ENCODE results near the gene ESR1. TPM values are rescaled to one million over a fixed set of nuclear protein-coding genes. Genes with fewer than 3 reads are reported as not detected.
A peak's percentile ranks its signal among the peaks of the same experiment; 100 is the strongest.

Gene ESR1
- polyA plus RNA-seq, 1 donor (not counting 4 experiments of a cell fraction or from before 2014, with no cell fraction given): 0.22 TPM

DNA sequence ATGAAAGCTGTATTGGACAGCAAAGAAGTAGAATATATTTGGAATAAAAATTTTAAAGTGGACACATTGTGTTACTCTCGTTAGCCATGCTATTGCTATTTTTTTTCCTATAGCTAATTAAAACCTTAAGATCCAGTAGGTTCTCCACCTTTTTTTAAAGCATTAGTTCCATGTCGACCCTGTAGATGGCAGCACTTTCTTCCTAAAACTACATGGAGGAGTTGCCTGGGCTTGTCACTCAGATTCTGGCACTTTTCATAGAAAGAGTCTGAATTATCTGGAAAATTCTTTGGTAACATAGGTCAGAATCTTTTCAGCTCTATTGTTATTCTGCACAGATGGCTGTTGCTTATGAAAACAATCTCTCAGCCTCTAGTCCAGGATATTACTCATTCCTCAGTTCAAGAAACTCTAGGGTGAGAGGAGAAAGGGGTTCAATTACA is 42.0 kb upstream of the ESR1 start:
- Histone ChIP-seq H3K79me2 (ENCODE audit: control insufficient read depth, insufficient read depth, low read length) (no peaks in the 10 kb centered on the region), H2AFZ (ENCODE audit: control insufficient read depth, low read length) (peak overlapping the region; percentile 58), H3K9ac (ENCODE audit: control insufficient read depth, extremely low read depth, insufficient read depth, low read length) (no peak overlapping the region), H3K4me1 (ENCODE audit: control insufficient read depth, extremely low read depth, insufficient read depth, low read length) (peaks cover 18% of the 10 kb centered on the region), H3K36me3 (ENCODE audit: control insufficient read depth in 2 of 2, extremely low read depth in 1 of 2, insufficient read depth in 2 of 2, low read length in 2 of 2) (no peaks in the 10 kb centered on the region), H3K27ac (ENCODE audit: control insufficient read depth, insufficient read depth, low read length) (no peak overlapping the region), H3K4me3 (ENCODE audit: control insufficient read depth in 2 of 3, extremely low read depth in 1 of 3, insufficient read depth in 2 of 3, low read depth in 1 of 3, low read length in 3 of 3) (no peak overlapping the region), H3K4me2 (ENCODE audit: control insufficient read depth, extremely low read depth, insufficient read depth, low read depth, low read length) (peak overlapping the region; percentile 48), H3K9me1 (ENCODE audit: control insufficient read depth, extremely low read depth, insufficient read depth, low read length) (no peaks in the 10 kb centered on the region), H3K9me3 (ENCODE audit: control insufficient read depth, low read depth, low read length) (no peaks in the 10 kb centered on the region), H3K27me3 (ENCODE audit: control insufficient read depth, extremely low read depth, insufficient read depth, low read length) (no peaks in the 10 kb centered on the region), H4K20me1 (ENCODE audit: control insufficient read depth, extremely low read depth, insufficient read depth, low read length) (no peaks in the 10 kb centered on the region)
- TF ChIP-seq EZH2 (IDR thresholded peaks at IDR 0.05; ENCODE audit: low read length): no peak
- TF ChIP-seq CTCF (optimal IDR thresholded peaks at IDR 0.05 in 1 of 3, IDR thresholded peaks at IDR 0.05 in 1 of 3, conservative IDR thresholded peaks at IDR 0.05 in 1 of 3; ENCODE audit: extremely low read depth in 1 of 3, insufficient read depth in 2 of 3, low read length in 3 of 3): peak; percentile 47 to 63 (median 48)
- peak; percentile 93 for FAIRE-seq
- dilution Hi-C loops (cut with MboI; ENCODE audit: extremely low pct_ligation_motif_present, low sequenced_read_pairs): no loop called here
- peak; percentile 57 for DNase-seq (ENCODE audit: low read depth, low spot score)

DNA sequence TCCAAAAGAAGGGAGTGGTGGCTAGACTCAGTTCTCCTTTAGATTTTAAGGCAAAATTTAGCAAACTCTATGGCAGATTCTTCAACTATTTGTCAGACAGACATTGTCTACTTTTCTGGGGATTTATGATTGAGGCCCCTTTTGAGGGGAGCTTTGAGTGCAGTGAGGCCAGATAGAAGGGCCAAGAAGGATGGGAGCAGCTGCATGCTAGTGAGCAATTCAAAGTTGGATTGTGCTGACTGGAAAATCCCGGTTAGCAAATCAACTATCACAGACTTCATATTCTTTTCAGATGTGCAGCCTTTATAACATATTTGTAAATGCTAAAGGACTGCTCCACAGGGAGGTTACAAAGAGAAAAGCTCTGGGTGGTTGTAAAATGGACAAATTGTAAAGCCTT is 35.0 kb upstream of the ESR1 start:
- no peak overlapping the region for H2AFZ ChIP-seq (ENCODE audit: control insufficient read depth, low read length)
- FAIRE-seq: no peak

More for the DNA sequence above, 35.0 kb upstream of the ESR1 start:
- Histone ChIP-seq H4K20me1 (ENCODE audit: control insufficient read depth, extremely low read depth, insufficient read depth, low read length) (no peaks in the 10 kb centered on the region), H3K9me3 (ENCODE audit: control insufficient read depth, low read depth, low read length) (no peaks in the 10 kb centered on the region), H3K27me3 (ENCODE audit: control insufficient read depth, extremely low read depth, insufficient read depth, low read length) (no peaks in the 10 kb centered on the region), H3K36me3 (ENCODE audit: control insufficient read depth in 2 of 2, extremely low read depth in 1 of 2, insufficient read depth in 2 of 2, low read length in 2 of 2) (no peaks in the 10 kb centered on the region), H3K4me2 (ENCODE audit: control insufficient read depth, extremely low read depth, insufficient read depth, low read depth, low read length) (no peak overlapping the region), H3K4me3 (ENCODE audit: control insufficient read depth in 2 of 3, extremely low read depth in 1 of 3, insufficient read depth in 2 of 3, low read depth in 1 of 3, low read length in 3 of 3) (no peak overlapping the region), H3K79me2 (ENCODE audit: control insufficient read depth, insufficient read depth, low read length) (no peaks in the 10 kb centered on the region), H3K27ac (ENCODE audit: control insufficient read depth, insufficient read depth, low read length) (no peak overlapping the region), H3K4me1 (ENCODE audit: control insufficient read depth, extremely low read depth, insufficient read depth, low read length) (no peaks in the 10 kb centered on the region), H3K9me1 (ENCODE audit: control insufficient read depth, extremely low read depth, insufficient read depth, low read length) (no peaks in the 10 kb centered on the region), H3K9ac (ENCODE audit: control insufficient read depth, extremely low read depth, insufficient read depth, low read length) (no peak overlapping the region)
- dilution Hi-C loops (cut with MboI; ENCODE audit: extremely low pct_ligation_motif_present, low sequenced_read_pairs): no loop called here
- TF ChIP-seq EZH2 (IDR thresholded peaks at IDR 0.05; ENCODE audit: low read length) (no peak), CTCF (optimal IDR thresholded peaks at IDR 0.05 in 1 of 3, IDR thresholded peaks at IDR 0.05 in 1 of 3, conservative IDR thresholded peaks at IDR 0.05 in 1 of 3; ENCODE audit: extremely low read depth in 1 of 3, insufficient read depth in 2 of 3, low read length in 3 of 3) (no peak)
- DNase-seq (ENCODE audit: low read depth, low spot score): no peak

Measured in keratinocyte (primary cell).